Smooth muscle cell of bladder (primary cell): Measurements from ENCODE around the gene DDC. TPM values are rescaled to one million over a fixed set of nuclear protein-coding genes. Genes with fewer than 3 reads are reported as not detected.

Experiments used
- total RNA-seq: library from RNA; depleted of rRNA; stranded (reverse); fragments of >200 nt; gene quantifications from 2 replicates; pipeline ENCODE4 v1.2.3, GENCODE V29; 2014

Gene DDC, protein sequence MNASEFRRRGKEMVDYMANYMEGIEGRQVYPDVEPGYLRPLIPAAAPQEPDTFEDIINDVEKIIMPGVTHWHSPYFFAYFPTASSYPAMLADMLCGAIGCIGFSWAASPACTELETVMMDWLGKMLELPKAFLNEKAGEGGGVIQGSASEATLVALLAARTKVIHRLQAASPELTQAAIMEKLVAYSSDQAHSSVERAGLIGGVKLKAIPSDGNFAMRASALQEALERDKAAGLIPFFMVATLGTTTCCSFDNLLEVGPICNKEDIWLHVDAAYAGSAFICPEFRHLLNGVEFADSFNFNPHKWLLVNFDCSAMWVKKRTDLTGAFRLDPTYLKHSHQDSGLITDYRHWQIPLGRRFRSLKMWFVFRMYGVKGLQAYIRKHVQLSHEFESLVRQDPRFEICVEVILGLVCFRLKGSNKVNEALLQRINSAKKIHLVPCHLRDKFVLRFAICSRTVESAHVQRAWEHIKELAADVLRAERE
- not detected in 2 replicates for total RNA-seq

DNA sequence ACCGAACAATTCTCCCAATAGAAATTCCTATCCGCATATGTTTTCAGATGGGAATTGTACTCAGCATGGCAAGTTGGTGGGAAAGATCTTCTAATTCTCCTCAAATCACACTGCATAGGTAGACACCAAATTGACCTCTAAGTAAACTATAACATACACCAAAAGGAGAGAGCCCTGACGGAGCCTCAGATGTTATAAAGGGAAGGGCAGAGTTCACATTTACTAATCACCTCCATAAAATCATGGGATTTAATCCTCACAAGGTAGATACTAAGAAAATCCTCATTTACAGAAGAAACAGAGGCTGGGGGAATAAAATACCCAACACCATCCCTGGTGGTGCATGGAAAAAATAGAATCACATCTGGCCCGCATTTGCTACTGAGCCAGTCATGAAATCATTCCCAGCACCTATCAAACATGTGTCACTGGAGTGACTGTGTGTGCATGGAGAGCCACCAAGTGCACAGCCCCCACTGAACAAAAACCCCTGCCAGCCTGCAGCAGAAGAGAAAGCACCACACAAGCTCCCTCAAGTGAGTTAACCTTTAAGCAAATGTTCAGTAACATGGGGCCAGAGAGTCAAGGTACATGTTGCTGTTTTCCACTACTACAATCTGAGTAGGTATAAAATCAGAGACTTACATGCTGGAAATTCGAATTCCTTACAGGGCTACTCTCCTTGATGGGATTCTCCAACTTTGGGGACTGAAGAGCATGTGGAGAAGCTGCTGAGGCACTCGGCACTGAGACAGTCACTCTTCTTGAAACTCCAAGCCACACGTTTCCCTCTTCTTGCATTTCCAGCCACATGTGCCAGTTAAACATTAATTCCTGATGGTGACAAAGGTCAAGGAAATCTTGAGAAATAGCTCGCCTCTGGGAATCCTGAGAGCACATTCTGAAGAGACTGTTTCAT lies at the start of gene DDC:
Gene DDC (minus strand): TSS at position 766 of the 919 bp plus-strand sequence. CDS start 21,320 bp downstream, outside the sequence.

DNA sequence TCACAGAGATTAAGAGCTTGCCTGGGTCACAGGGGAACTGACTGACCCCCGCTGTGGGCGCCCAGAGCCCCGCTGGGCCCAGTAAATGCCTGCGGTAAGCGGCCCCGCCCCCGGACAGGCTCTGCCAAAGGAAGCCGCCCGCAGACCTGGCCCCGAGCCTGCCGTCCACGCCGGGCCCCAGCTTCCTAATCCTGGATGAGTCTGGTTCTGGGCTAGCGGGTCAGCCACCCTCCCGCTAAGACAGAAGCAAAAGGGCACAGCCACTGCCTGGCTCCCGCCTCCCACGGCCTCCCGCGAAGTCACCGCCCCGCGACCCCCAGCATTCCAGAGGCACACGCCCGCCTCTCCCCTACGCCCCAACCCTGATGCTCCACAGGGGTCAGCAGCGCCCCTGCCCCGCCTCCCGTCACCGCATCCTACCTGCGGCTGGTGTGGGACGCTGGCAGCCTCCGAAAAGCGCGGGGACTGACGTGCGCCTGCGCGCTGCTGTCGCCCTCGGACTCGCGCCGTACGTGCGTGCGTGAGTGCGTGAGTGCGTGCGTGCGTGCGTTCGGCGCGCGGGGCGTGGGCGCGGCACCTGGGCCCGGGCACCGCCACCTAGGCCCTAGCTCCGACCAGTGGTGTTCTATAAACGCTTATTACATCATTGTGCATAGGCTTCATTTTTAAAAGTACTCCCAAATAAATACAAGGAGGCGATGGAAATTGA lies 115.2 kb downstream of the DDC start, which contains the start of gene FIGNL1:
Gene FIGNL1 (minus strand): TSS at position 470 of the 709 bp plus-strand sequence. CDS start 3,063 bp downstream, outside the sequence.

Other genes with a start within 250 kb of the DDC start
- 5.0 and 7.0 TPM in 2 replicates for gene FIGNL1, start 115.1 kb downstream of the DDC start, total RNA-seq
- 28.8 and 34.8 TPM in 2 replicates for gene GRB10, start 217.5 kb upstream of the DDC start, total RNA-seq